ENCODE measurements around the gene SMARCD1. TPM values are rescaled to one million over a fixed set of nuclear protein-coding genes. Genes with fewer than 3 reads are reported as not detected.

Gene SMARCD1
- total and polyA plus RNA-seq, 9 of the 15 experiments (the other 6 are each of a cell fraction or from before 2014, with no cell fraction given) = 0.86 to 91.7 (median 48.0) TPM

- TF ChIP-seq ZFP91 (CRISPR knock-in tag; IDR thresholded peaks at IDR 0.05) = no peak
Observed at GRCh38 chr12:50085615-50086072, 502 bp downstream of the SMARCD1 start (continued).

- Histone ChIP-seq H3K79me2 (ENCODE audit: control insufficient read depth, insufficient read depth, low read length) (peaks cover 10% of the 10 kb centered on the region), H4K20me1 (replicated peaks; ENCODE audit: control insufficient read depth, insufficient read depth, low read length) (peaks cover 5% of the 10 kb centered on the region), H3K4me3 (peak overlapping the region; percentile 82), H3K9ac (ENCODE audit: insufficient read depth in 1 of 2, low read depth in 2 of 2, low read length in 2 of 2) (peak overlapping the region; percentile 58 to 89; a peak in 3 of 4 replicates), H3K36me3 (ENCODE audit: control insufficient read depth, insufficient read depth, low read length) (peaks cover 50% of the 10 kb centered on the region), H2AFZ (ENCODE audit: low read depth, low read length) (no peak overlapping the region), H3K9me1 (ENCODE audit: control insufficient read depth, insufficient read depth, low read length) (no peaks in the 10 kb centered on the region), H3K27me3 (ENCODE audit: control insufficient read depth in 2 of 2, insufficient read depth in 2 of 2, low read length in 2 of 2) (no peaks in the 10 kb centered on the region), H3K27ac (ENCODE audit: extremely low read depth, low read depth, low read length) (no peak overlapping the region), H3K9me3 (replicated peaks; ENCODE audit: control insufficient read depth, insufficient read depth, low read depth, low read length) (no peaks in the 10 kb centered on the region), H3K4me1 (replicated peaks in 1 of 2; ENCODE audit: control insufficient read depth in 2 of 2, insufficient read depth in 2 of 2, low read length in 2 of 2) (peaks cover 5 to 17% of the 10 kb centered on the region in 2 experiments; a peak in 3 of 5 replicates), H3K4me2 (ENCODE audit: insufficient read depth, low read length) (peak overlapping the region; percentile 90)
- ChIA-PET POLR2A (interaction anchor here (2.2 to 2.5 kb wide), 2 partner anchors 11 to 17 kb away, joined by 9 to 16 read pairs; partner anchors contain the start of gene GPD1), CTCF (ENCODE audit: low intra/inter-chr PET ratio) (interaction anchor here (2.0 kb wide), 1 partner anchor 89 kb away, joined by 10 read pairs; no protein-coding TSS in a partner anchor)
- BruUV-seq (replicated peaks) = no TSS peak
- ATAC-seq (no peak), FAIRE-seq (no peak), DNase-seq (ENCODE audit: extremely low read depth in 1 of 4, low spot score in 3 of 4) (no peak)
- intact Hi-C loops (cut with micrococcal nuclease) (loop anchor here (5.0 kb wide), 1 partner anchor 676 kb away; the partner anchor contains the start of gene ATF1), in situ Hi-C loops (cut with MboI) (no loop called here)
- 64% methylated on average over 5 of the region's 5 CpGs for WGBS (ENCODE audit: insufficient coverage, low coverage, missing lambda C conversion rate)
- TF ChIP-seq ZNF316 (IDR thresholded peaks at IDR 0.05) (0 out of 2 replicates have a peak, but pooled peaks have one; percentile 5), U2AF2 (optimal IDR thresholded peaks at IDR 0.05; ENCODE audit: low read depth, low read length) (no peak)
Observed at GRCh38 chr12:50086148-50086547, 1.0 kb downstream of the SMARCD1 start.

Measured in K562 (cell line).